HEK293T (cell line): Measurements from ENCODE around the gene LRRC36.

Source experiments
- BHLHE40 ChIP-seq: fragments of 450-650 bp; IDR thresholded peaks from 2 replicates; pipeline ENCODE4 v1.6.1; 2016; ENCODE audit warnings: mild to moderate bottlenecking, moderate library complexity, borderline replicate concordance
- CTBP1 ChIP-seq: fragments of 450-650 bp; IDR thresholded peaks from 2 replicates; pipeline ENCODE4 v1.6.1; 2016; ENCODE audit warnings: borderline replicate concordance
- ELF4 ChIP-seq: fragments of 450-650 bp; IDR thresholded peaks from 2 replicates; pipeline ENCODE4 v1.6.1; 2017; ENCODE audit warnings: antibody characterized with exemption
- FOXK2 ChIP-seq: fragments of 450-650 bp; IDR thresholded peaks from 2 replicates; pipeline ENCODE4 v1.6.1; 2016; ENCODE audit warnings: mild to moderate bottlenecking
- FOXM1 ChIP-seq: fragments of 450-650 bp; IDR thresholded peaks from 2 replicates; pipeline ENCODE4 v1.6.1; 2017; ENCODE audit warnings: mild to moderate bottlenecking, borderline replicate concordance
- HDGF ChIP-seq: fragments of 450-650 bp; IDR thresholded peaks from 2 replicates; pipeline ENCODE4 v1.6.1; 2017; ENCODE audit warnings: antibody characterized with exemption, borderline replicate concordance
- L3MBTL2 ChIP-seq: fragments of 450-650 bp; conservative IDR thresholded peaks from 2 replicates; pipeline ENCODE4 v1.6.1; 2016; ENCODE audit warnings: mild to moderate bottlenecking
- LEF1 ChIP-seq: fragments of 450-650 bp; IDR thresholded peaks from 2 replicates; pipeline ENCODE4 v1.6.1; 2017; ENCODE audit warnings: mild to moderate bottlenecking, borderline replicate concordance
- NFRKB ChIP-seq: fragments of 450-650 bp; IDR thresholded peaks from 2 replicates; pipeline ENCODE4 v1.6.1; 2016; ENCODE audit warnings: mild to moderate bottlenecking, moderate library complexity
- SP1 ChIP-seq: fragments of 450-650 bp; IDR thresholded peaks from 2 replicates; pipeline ENCODE4 v1.6.1; 2017
- SUZ12 ChIP-seq: fragments of 450-650 bp; IDR thresholded peaks from 2 replicates; pipeline ENCODE4 v1.6.1; 2016; ENCODE audit warnings: mild to moderate bottlenecking
- TARDBP ChIP-seq: fragments of 450-650 bp; IDR thresholded peaks from 2 replicates; pipeline ENCODE4 v1.6.1; 2016
- ZNF384 ChIP-seq: fragments of 450-650 bp; IDR thresholded peaks from 2 replicates; pipeline ENCODE4 v1.6.1; 2016
- TF ChIP-seq, protein P1 (sequence below): fragments of 450-650 bp; IDR thresholded peaks from 2 replicates; pipeline ENCODE4 v1.6.1; 2016

DNA sequence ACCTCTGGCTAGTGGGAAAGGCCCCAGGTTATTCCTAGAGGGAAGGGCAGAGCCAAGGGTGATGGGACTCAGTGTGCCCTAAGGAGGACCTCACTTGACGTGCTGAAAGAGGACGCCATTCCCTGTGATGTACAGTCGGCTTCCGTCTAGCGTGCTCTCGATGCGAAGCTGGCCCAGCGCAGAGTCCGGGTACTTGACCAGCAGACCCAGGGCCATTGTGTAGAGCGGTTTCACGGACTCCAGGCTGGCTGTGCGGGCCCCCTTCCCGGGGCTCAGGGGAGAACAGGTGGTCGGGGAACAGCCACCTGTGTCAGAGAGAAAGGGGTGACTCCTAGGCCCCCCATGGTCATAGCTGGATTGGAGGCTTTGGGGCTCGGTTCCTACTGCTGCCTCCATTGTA, 27.3 kb upstream of the LRRC36 start:
- no peak for TF ChIP-seq SUZ12
- TF ChIP-seq CTBP1, result no peak
- TF ChIP-seq TARDBP, result no peak
- TF ChIP-seq BHLHE40, result no peak
- TF ChIP-seq FOXK2, result no peak
- no peak for TF ChIP-seq HDGF
- TF ChIP-seq, protein P1, sequence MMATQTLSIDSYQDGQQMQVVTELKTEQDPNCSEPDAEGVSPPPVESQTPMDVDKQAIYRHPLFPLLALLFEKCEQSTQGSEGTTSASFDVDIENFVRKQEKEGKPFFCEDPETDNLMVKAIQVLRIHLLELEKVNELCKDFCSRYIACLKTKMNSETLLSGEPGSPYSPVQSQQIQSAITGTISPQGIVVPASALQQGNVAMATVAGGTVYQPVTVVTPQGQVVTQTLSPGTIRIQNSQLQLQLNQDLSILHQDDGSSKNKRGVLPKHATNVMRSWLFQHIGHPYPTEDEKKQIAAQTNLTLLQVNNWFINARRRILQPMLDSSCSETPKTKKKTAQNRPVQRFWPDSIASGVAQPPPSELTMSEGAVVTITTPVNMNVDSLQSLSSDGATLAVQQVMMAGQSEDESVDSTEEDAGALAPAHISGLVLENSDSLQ, result no peak
- no peak for TF ChIP-seq FOXM1
- no peak for TF ChIP-seq L3MBTL2
- TF ChIP-seq SP1, result no peak
- no peak for TF ChIP-seq LEF1
- no peak for TF ChIP-seq NFRKB
- TF ChIP-seq ELF4, result no peak
- no peak for TF ChIP-seq ZNF384
